ENCODE data around the gene GINS1.
"Not testable (repeated sequence)": the region's sequence is repeated elsewhere in the genome, so short reads cannot be mapped to it uniquely, and the experiment has no call there.

DNA sequence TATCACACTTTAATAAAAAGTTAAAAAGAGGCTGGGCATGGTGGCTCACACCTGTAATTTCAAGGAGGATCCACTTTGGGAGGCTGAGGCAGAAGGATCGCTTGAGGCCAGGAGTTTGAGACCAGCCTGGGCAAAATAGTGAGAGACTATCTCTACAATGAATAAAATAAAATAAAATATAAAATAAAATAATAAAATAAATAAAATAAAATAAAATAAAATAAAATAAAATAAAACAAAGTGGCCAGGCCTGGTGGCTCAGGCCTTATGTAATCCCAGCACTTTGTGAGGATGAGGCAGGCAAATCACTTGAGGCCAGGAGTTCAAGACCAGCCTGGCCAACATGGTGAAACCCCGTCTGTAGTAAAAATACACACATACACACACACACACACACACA lies 65.8 kb downstream of the GINS1 start:
- not testable (repeated sequence) for TF ChIP-seq POLR2AphosphoS5 (IDR thresholded peaks at IDR 0.05; ENCODE audit: low read depth)
- TF ChIP-seq, protein P1, sequence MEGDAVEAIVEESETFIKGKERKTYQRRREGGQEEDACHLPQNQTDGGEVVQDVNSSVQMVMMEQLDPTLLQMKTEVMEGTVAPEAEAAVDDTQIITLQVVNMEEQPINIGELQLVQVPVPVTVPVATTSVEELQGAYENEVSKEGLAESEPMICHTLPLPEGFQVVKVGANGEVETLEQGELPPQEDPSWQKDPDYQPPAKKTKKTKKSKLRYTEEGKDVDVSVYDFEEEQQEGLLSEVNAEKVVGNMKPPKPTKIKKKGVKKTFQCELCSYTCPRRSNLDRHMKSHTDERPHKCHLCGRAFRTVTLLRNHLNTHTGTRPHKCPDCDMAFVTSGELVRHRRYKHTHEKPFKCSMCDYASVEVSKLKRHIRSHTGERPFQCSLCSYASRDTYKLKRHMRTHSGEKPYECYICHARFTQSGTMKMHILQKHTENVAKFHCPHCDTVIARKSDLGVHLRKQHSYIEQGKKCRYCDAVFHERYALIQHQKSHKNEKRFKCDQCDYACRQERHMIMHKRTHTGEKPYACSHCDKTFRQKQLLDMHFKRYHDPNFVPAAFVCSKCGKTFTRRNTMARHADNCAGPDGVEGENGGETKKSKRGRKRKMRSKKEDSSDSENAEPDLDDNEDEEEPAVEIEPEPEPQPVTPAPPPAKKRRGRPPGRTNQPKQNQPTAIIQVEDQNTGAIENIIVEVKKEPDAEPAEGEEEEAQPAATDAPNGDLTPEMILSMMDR (IDR thresholded peaks at IDR 0.05; ENCODE audit: insufficient read depth, low read length) = not testable (repeated sequence)

Measured in HL-60 (cell line).